PC-9 (cell line): ENCODE data around the gene KNCN. TPM values are rescaled to one million over a fixed set of nuclear protein-coding genes. Genes with fewer than 3 reads are reported as not detected.

Experiments
- BruUV-seq: library from RNA; stranded (reverse); fragments of 400-500 nt; replicated peaks from 2 replicates; lab custom pipeline; 2021; lab: Mats Ljungman, UMichigan
- CTCF ChIA-PET: fragments of 300-600 bp; sonication (Branson Sonifier 250); formaldehyde crosslinking; loops from one replicate; lab custom pipeline; 2022; ENCODE audit warnings: antibody characterized with exemption; lab: Charles Lee
- POLR2A ChIA-PET: fragments of 300-600 bp; sonication (Branson Sonifier 250); formaldehyde crosslinking; loops from one replicate; lab custom pipeline; 2022; ENCODE audit warnings: antibody characterized with exemption; ENCODE audit not compliant: unreplicated experiment; lab: Charles Lee
- DNase-seq, 2 experiments: peaks; one replicate each; pipeline versions ENCODE4 v3.0.0 to v3.0.0-alpha.2; 2015 to 2022; ENCODE audit warnings: mixed read lengths in 1 of 2
- H2AFZ ChIP-seq: fragments of 200-600 bp; sonication (generic); 2 replicates; pipeline ENCODE4 v1.8.1; 2017; ENCODE audit warnings: antibody characterized with exemption
- H3F3A ChIP-seq: fragments of 200-600 bp; sonication (generic); 2 replicates; pipeline ENCODE4 v1.8.1; 2017; ENCODE audit warnings: antibody characterized with exemption, mild to moderate bottlenecking, low read depth; ENCODE audit not compliant: insufficient read depth
- H3K27ac ChIP-seq: fragments of 200-600 bp; sonication (generic); 2 replicates; pipeline ENCODE4 v1.6.1; 2016; ENCODE audit warnings: mixed run types
- H3K27me3 ChIP-seq: fragments of 200-600 bp; sonication (generic); 2 replicates; pipeline ENCODE4 v1.6.1; 2016; ENCODE audit warnings: low read depth, mixed run types; ENCODE audit not compliant: insufficient read depth
- H3K36me3 ChIP-seq: fragments of 200-600 bp; sonication (generic); 2 replicates; pipeline ENCODE4 v1.6.1; 2016; ENCODE audit warnings: low read depth, mixed run types
- H3K4me1 ChIP-seq: fragments of 200-600 bp; sonication (generic); replicated peaks from 2 replicates; pipeline ENCODE4 v1.6.1; 2016; ENCODE audit warnings: mixed run types; ENCODE audit not compliant: insufficient read depth
- H3K4me2 ChIP-seq: fragments of 200-600 bp; sonication (generic); 2 replicates; pipeline ENCODE4 v1.6.1; 2017; ENCODE audit warnings: mixed run types
- H3K4me3 ChIP-seq: fragments of 200-600 bp; sonication (generic); 2 replicates; pipeline ENCODE4 v1.6.1; 2016; ENCODE audit warnings: mixed run types
- H3K79me2 ChIP-seq: fragments of 200-600 bp; sonication (generic); 2 replicates; pipeline ENCODE4 v1.6.1; 2017; ENCODE audit warnings: low read depth, mixed run types
- H3K9me2 ChIP-seq: fragments of 200-600 bp; sonication (generic); 2 replicates; pipeline ENCODE4 v1.8.1; 2017; ENCODE audit warnings: mild to moderate bottlenecking; ENCODE audit not compliant: insufficient read depth
- H3K9me3 ChIP-seq: fragments of 200-600 bp; sonication (generic); 2 replicates; pipeline ENCODE4 v1.8.1; 2016; ENCODE audit warnings: low read depth; ENCODE audit not compliant: insufficient read depth
- H4K20me1 ChIP-seq: fragments of 200-600 bp; sonication (generic); 2 replicates; pipeline ENCODE4 v1.8.1; 2017; ENCODE audit not compliant: insufficient read depth
- CTCF ChIP-seq: fragments of 200-600 bp; sonication (generic); conservative IDR thresholded peaks from 2 replicates; pipeline ENCODE4 v1.6.1; 2017; ENCODE audit warnings: mixed run types, antibody characterized with exemption, mild to moderate bottlenecking, moderate library complexity
- EZH2 ChIP-seq: fragments of 200-600 bp; sonication (generic); IDR thresholded peaks from 2 replicates; pipeline ENCODE4 v1.8.0; 2017; ENCODE audit warnings: antibody characterized with exemption, low read depth
- intact Hi-C: fragments of 100-400 bp; cut with micrococcal nuclease; formaldehyde crosslinking; loops from one replicate; pipeline ENCODE4 v1.10.0; 2022; ENCODE audit not compliant: unreplicated experiment
- total RNA-seq: library from RNA; stranded (reverse); gene quantifications from 2 replicates; pipeline ENCODE4 v1.2.3, GENCODE V29; 2021

The KNCN gene
- total RNA-seq, 1 experiment from 2014 or later: not detected

GRCh38 chr1:46530311-46530710 is 21.1 kb downstream of the KNCN start:
- H3K79me2 ChIP-seq: no peaks in the 10 kb centered on the region
- no peak for DNase-seq
- TF ChIP-seq EZH2 (no peak), CTCF (no peak)
- no TSS peak for BruUV-seq
- H3F3A ChIP-seq: no peaks in the 10 kb centered on the region
- H3K27ac ChIP-seq: no peak overlapping the region
- POLR2A ChIA-PET: interaction anchor here (0.6 kb wide), 1 partner anchor 49 kb away, joined by 3 read pairs; no protein-coding TSS in a partner anchor
- no peaks in the 10 kb centered on the region for H3K36me3 ChIP-seq
- peak overlapping the region; percentile 36 for H3K4me2 ChIP-seq
- H3K27me3 ChIP-seq: peaks cover 7% of the 10 kb centered on the region
- H2AFZ ChIP-seq: no peak overlapping the region
- H3K4me1 ChIP-seq: peaks cover 17% of the 10 kb centered on the region
- H3K9me3 ChIP-seq: no peaks in the 10 kb centered on the region
- H3K4me3 ChIP-seq: no peak overlapping the region
- no peaks in the 10 kb centered on the region for H4K20me1 ChIP-seq
- intact Hi-C loops: loop anchor here (5.0 kb wide), 1 partner anchor 472 kb away; no protein-coding TSS in a partner anchor
- CTCF ChIA-PET: interaction anchor here (0.6 to 2.1 kb wide), 4 partner anchors 84 to 138 kb away, joined by 3 to 8 read pairs (median 4); partner anchors contain the start of gene ATPAF1
- H3K9me2 ChIP-seq: no peaks in the 10 kb centered on the region

GRCh38 chr1:46529031-46529630 is 22.3 kb downstream of the KNCN start:
- ChIA-PET CTCF (interaction anchor here (0.6 to 2.1 kb wide), 4 partner anchors 8 to 108 kb away, joined by 3 to 12 read pairs (median 6); no protein-coding TSS in a partner anchor), POLR2A (interaction anchor here (0.6 kb wide), 1 partner anchor 95 kb away, joined by 3 read pairs; no protein-coding TSS in a partner anchor)
- TF ChIP-seq CTCF: no peak
- no peak for TF ChIP-seq EZH2
- Histone ChIP-seq H3K9me3 (no peaks in the 10 kb centered on the region), H3K4me1 (peaks cover 17% of the 10 kb centered on the region), H3K9me2 (no peaks in the 10 kb centered on the region), H3K36me3 (no peaks in the 10 kb centered on the region), H3K4me3 (no peak overlapping the region), H3K79me2 (no peaks in the 10 kb centered on the region), H3K4me2 (no peak overlapping the region), H3F3A (no peaks in the 10 kb centered on the region), H4K20me1 (no peaks in the 10 kb centered on the region), H2AFZ (no peak overlapping the region), H3K27me3 (peaks cover 7% of the 10 kb centered on the region), H3K27ac (no peak overlapping the region)
- DNase-seq: no peak
- no TSS peak for BruUV-seq
- intact Hi-C loops: no loop called here

GRCh38 chr1:46528297-46528955 is 23.0 kb downstream of the KNCN start:
- H3K9me2 ChIP-seq: no peaks in the 10 kb centered on the region
- peaks cover 21% of the 10 kb centered on the region for H3K4me1 ChIP-seq
- intact Hi-C loops: loop anchor here (1.0 kb wide), 3 partner anchors 51 to 122 kb away; no protein-coding TSS in a partner anchor
- no peak overlapping the region for H2AFZ ChIP-seq
- H3K4me2 ChIP-seq: no peak overlapping the region
- H3K9me3 ChIP-seq: no peaks in the 10 kb centered on the region
- no peak overlapping the region for H3K4me3 ChIP-seq
- ChIA-PET POLR2A (no interaction called here), CTCF (interaction anchor here (1.1 to 2.2 kb wide), 3 partner anchors 9 to 82 kb away, joined by 3 to 14 read pairs (median 8); no protein-coding TSS in a partner anchor)
- H3F3A ChIP-seq: peaks cover under 1% of the 10 kb centered on the region; the same call in 1 of the 2 replicates
- no peaks in the 10 kb centered on the region for H4K20me1 ChIP-seq
- H3K36me3 ChIP-seq: no peaks in the 10 kb centered on the region
- peaks cover under 1% of the 10 kb centered on the region for H3K27me3 ChIP-seq
- H3K79me2 ChIP-seq: no peaks in the 10 kb centered on the region
- BruUV-seq: no TSS peak
- DNase-seq: peak in 1 of 2 experiments; percentile 17
- TF ChIP-seq CTCF (no peak; the same call in 1 of the 2 replicates), EZH2 (no peak)
- H3K27ac ChIP-seq: no peak overlapping the region
